H9 (cell line): ENCODE results near the gene TMC1. TPM values are rescaled to one million over a fixed set of nuclear protein-coding genes. Genes with fewer than 3 reads are reported as not detected.

Experiments used
- DNase-seq: peaks from one replicate; pipeline ENCODE4 v3.0.0-alpha.2; 2017
- H2AFZ ChIP-seq: one replicate; pipeline ENCODE4 v1.6.1; 2013; ENCODE audit warnings: mild to moderate bottlenecking, low read length, control low read depth, moderate library complexity
- H2AK5ac ChIP-seq: 2 replicates; pipeline ENCODE4 v1.6.1; 2013; ENCODE audit warnings: low read length, control low read depth, mixed read lengths; ENCODE audit not compliant: insufficient read length
- H2BK120ac ChIP-seq: one replicate; pipeline ENCODE4 v1.6.1; 2013; ENCODE audit warnings: low read depth, mild to moderate bottlenecking, low read length, control low read depth, inconsistent platforms; ENCODE audit not compliant: poor library complexity, severe bottlenecking
- H2BK12ac ChIP-seq: 2 replicates; pipeline ENCODE4 v1.6.1; 2013; ENCODE audit warnings: low read length, control low read depth, mixed read lengths, low read depth; ENCODE audit not compliant: insufficient read length
- H2BK15ac ChIP-seq: 2 replicates; pipeline ENCODE4 v1.6.1; 2013; ENCODE audit warnings: low read depth, low read length, control low read depth
- H2BK20ac ChIP-seq: one replicate; pipeline ENCODE4 v1.6.1; 2013; ENCODE audit warnings: low read depth, mild to moderate bottlenecking, low read length, control low read depth, inconsistent platforms; ENCODE audit not compliant: poor library complexity, severe bottlenecking
- H2BK5ac ChIP-seq: 2 replicates; pipeline ENCODE4 v1.6.1; 2013; ENCODE audit warnings: low read length, control low read depth, mixed read lengths; ENCODE audit not compliant: insufficient read length
- H3K14ac ChIP-seq: 2 replicates; pipeline ENCODE4 v1.6.1; 2013; ENCODE audit warnings: low read length, control low read depth; ENCODE audit not compliant: insufficient read depth
- H3K18ac ChIP-seq: 2 replicates; pipeline ENCODE4 v1.6.1; 2013; ENCODE audit warnings: low read depth, mild to moderate bottlenecking, mixed read lengths, low read length, control low read depth; ENCODE audit not compliant: insufficient read length
- H3K23ac ChIP-seq: 2 replicates; pipeline ENCODE4 v1.6.1; 2013; ENCODE audit warnings: low read length, control low read depth, mixed read lengths, low read depth; ENCODE audit not compliant: insufficient read length
- H3K23me2 ChIP-seq: 2 replicates; pipeline ENCODE4 v1.6.1; 2013; ENCODE audit warnings: low read depth, mild to moderate bottlenecking, mixed read lengths, low read length, control low read depth; ENCODE audit not compliant: insufficient read length, poor library complexity, severe bottlenecking
- H3K27ac ChIP-seq: 2 replicates; pipeline ENCODE4 v1.5.1; 2013; ENCODE audit warnings: low read length, control low read depth, mixed read lengths, low read depth; ENCODE audit not compliant: insufficient read length
- H3K27me3 ChIP-seq: 2 replicates; pipeline ENCODE4 v1.6.1; 2013; ENCODE audit warnings: low read length, control low read depth, inconsistent platforms; ENCODE audit not compliant: insufficient read depth
- H3K4ac ChIP-seq: 2 replicates; pipeline ENCODE4 v1.6.1; 2013; ENCODE audit warnings: low read depth, mild to moderate bottlenecking, control low read depth, inconsistent platforms, low read length, moderate library complexity
- H3K4me1 ChIP-seq: 2 replicates; pipeline ENCODE4 v1.6.1; 2013; ENCODE audit warnings: low read length, control low read depth, inconsistent platforms; ENCODE audit not compliant: insufficient read depth
- H3K4me2 ChIP-seq: 2 replicates; pipeline ENCODE4 v1.6.1; 2013; ENCODE audit warnings: low read length, control low read depth, mixed read lengths; ENCODE audit not compliant: insufficient read length, insufficient read depth
- H3K56ac ChIP-seq: 2 replicates; pipeline ENCODE4 v1.6.1; 2013; ENCODE audit warnings: low read depth, mild to moderate bottlenecking, mixed read lengths, low read length, control low read depth; ENCODE audit not compliant: insufficient read length
- H3K79me1 ChIP-seq: 2 replicates; pipeline ENCODE4 v1.6.1; 2013; ENCODE audit warnings: low read depth, mild to moderate bottlenecking, moderate library complexity, low read length, control low read depth, inconsistent platforms; ENCODE audit not compliant: insufficient read depth, poor library complexity, severe bottlenecking
- H3K79me2 ChIP-seq: 2 replicates; pipeline ENCODE4 v1.6.1; 2013; ENCODE audit warnings: low read length, control low read depth, inconsistent platforms; ENCODE audit not compliant: insufficient read depth
- H3K9ac ChIP-seq: 2 replicates; pipeline ENCODE4 v1.6.1; 2013; ENCODE audit warnings: low read length, control low read depth, mixed read lengths; ENCODE audit not compliant: insufficient read length; ENCODE audit errors: extremely low read depth
- H3K9me3 ChIP-seq: one replicate; pipeline ENCODE4 v1.6.1; 2013; ENCODE audit warnings: low read depth, low read length, inconsistent platforms; ENCODE audit not compliant: control insufficient read depth
- H3T11ph ChIP-seq: one replicate; pipeline ENCODE4 v1.6.1; 2013; ENCODE audit warnings: mild to moderate bottlenecking, low read length, control low read depth, inconsistent platforms
- H4K20me1 ChIP-seq: one replicate; pipeline ENCODE4 v1.6.1; 2013; ENCODE audit not compliant: control insufficient read depth, insufficient read length, insufficient read depth
- H4K5ac ChIP-seq: 2 replicates; pipeline ENCODE4 v1.6.1; 2013; ENCODE audit warnings: low read depth, mild to moderate bottlenecking, mixed read lengths, low read length, control low read depth; ENCODE audit not compliant: insufficient read length
- H4K8ac ChIP-seq: replicated peaks from 2 replicates; pipeline ENCODE4 v1.6.1; 2013; ENCODE audit warnings: low read length, control low read depth, mixed read lengths, low read depth; ENCODE audit not compliant: insufficient read length
- H4K91ac ChIP-seq: 2 replicates; pipeline ENCODE4 v1.6.1; 2013; ENCODE audit warnings: low read depth, mild to moderate bottlenecking, moderate library complexity, mixed read lengths, low read length, control low read depth; ENCODE audit not compliant: insufficient read length
- H3K27ac Mint-ChIP-seq, 3 experiments: 2 replicates in 2 of 3; 3 replicates in 1 of 3; pipeline ENCODE4 v1.8.0; 2020 to 2021; ENCODE audit warnings: mixed read lengths in 3 of 3, mild to moderate bottlenecking in 1 of 3, moderate library complexity in 1 of 3
- H3K27me3 Mint-ChIP-seq: 2 replicates; pipeline ENCODE4 v1.8.0; 2021; ENCODE audit warnings: low read depth, mild to moderate bottlenecking, moderate library complexity, mixed read lengths
- H3K36me3 Mint-ChIP-seq, 3 experiments: 2 replicates in 2 of 3; 3 replicates in 1 of 3; pipeline ENCODE4 v1.8.0; 2020 to 2021; ENCODE audit warnings: low read depth in 3 of 3, mixed read lengths in 3 of 3; ENCODE audit not compliant: insufficient read depth in 1 of 3
- H3K4me1 Mint-ChIP-seq, 2 experiments: 2 replicates each; pipeline ENCODE4 v1.8.0; 2020; ENCODE audit warnings: mixed read lengths in 2 of 2
- H3K4me3 Mint-ChIP-seq, 2 experiments: 2 replicates in 1 of 2; 3 replicates in 1 of 2; pipeline ENCODE4 v1.8.0; 2020 to 2021; ENCODE audit warnings: mild to moderate bottlenecking in 2 of 2, mixed read lengths in 2 of 2, moderate library complexity in 1 of 2
- H3K9me3 Mint-ChIP-seq, 2 experiments: 2 replicates in 1 of 2; 3 replicates in 1 of 2; pipeline ENCODE4 v1.8.0; 2020; ENCODE audit warnings: mild to moderate bottlenecking in 2 of 2, mixed read lengths in 2 of 2, moderate library complexity in 1 of 2
- CTCF ChIP-seq: fragments of 200-600 bp; sonication (generic); conservative IDR thresholded peaks from 3 replicates; pipeline ENCODE4 v1.8.0; 2021; ENCODE audit warnings: antibody characterized with exemption, mild to moderate bottlenecking
- WGBS: extraction: QIAGEN DNeasy Blood & Tissue Kit; methylation state at CpG from one replicate; pipeline ENCODE4 v1.1.7; 2013; ENCODE audit warnings: missing lambda C conversion rate, low lambda C conversion rate, mixed read lengths; ENCODE audit not compliant: insufficient read length; ENCODE audit errors: extremely low coverage; 5-methylcytosine and 5-hydroxymethylcytosine counted together
- total RNA-seq: library from RNA; stranded (reverse); gene quantifications from 2 replicates; pipeline ENCODE4 v1.2.1, GENCODE V29; 2021

TMC1 gene
- total RNA-seq, 1 experiment from 2014 or later, result 2.4 TPM

GRCh38 chr9:72763022-72763421 is 241.6 kb downstream of the TMC1 start:
- WGBS, result no CpG with 5 or more reads among the region's 2 CpGs

More at GRCh38 chr9:72763022-72763421, 241.6 kb downstream of the TMC1 start:
- Mint-ChIP-seq H3K4me3 (no peak overlapping the region), H3K27ac (no peak overlapping the region; a peak in 1 of 7 replicates), H3K36me3 (peaks cover 0 to 4% (median 0%) of the 10 kb centered on the region in 3 experiments; a peak in 1 of 7 replicates), H3K27me3 (no peaks in the 10 kb centered on the region), H3K9me3 (no peaks in the 10 kb centered on the region), H3K4me1 (peaks cover 11 to 24% of the 10 kb centered on the region in 2 experiments)
- Histone ChIP-seq H3K9ac (no peak overlapping the region), H2BK12ac (no peak overlapping the region), H3K4me2 (no peak overlapping the region), H3K27me3 (no peaks in the 10 kb centered on the region), H2BK15ac (no peak overlapping the region), H4K91ac (no peak overlapping the region), H3K4ac (no peak overlapping the region), H2BK5ac (no peak overlapping the region), H3K14ac (no peak overlapping the region), H3K56ac (no peak overlapping the region), H2AK5ac (no peak overlapping the region), H3K79me1 (no peaks in the 10 kb centered on the region), H2AFZ (no peak overlapping the region), H3K79me2 (no peaks in the 10 kb centered on the region), H3K23me2 (no peaks in the 10 kb centered on the region), H4K20me1 (no peaks in the 10 kb centered on the region), H4K8ac (no peak overlapping the region), H2BK120ac (no peak overlapping the region), H3K9me3 (no peaks in the 10 kb centered on the region), H3K4me1 (0 out of 2 replicates have a peak, but pooled peaks cover 3% of the 10 kb centered on the region), H3K23ac (no peak overlapping the region), H3T11ph (no peak overlapping the region), H3K27ac (no peak overlapping the region), H2BK20ac (no peak overlapping the region), H4K5ac (no peak overlapping the region), H3K18ac (no peak overlapping the region)
- no peak for TF ChIP-seq CTCF
- DNase-seq, result no peak
